ENCODE results near the gene TIMM10B. TPM values are rescaled to one million over a fixed set of nuclear protein-coding genes. Genes with fewer than 3 reads are reported as not detected.
A peak's percentile ranks its signal among the peaks of the same experiment; 100 is the strongest.

Gene TIMM10B
- total RNA-seq, 3 donors from 2014 or later, result 36.9 to 42.4 (median 41.0) TPM

DNA sequence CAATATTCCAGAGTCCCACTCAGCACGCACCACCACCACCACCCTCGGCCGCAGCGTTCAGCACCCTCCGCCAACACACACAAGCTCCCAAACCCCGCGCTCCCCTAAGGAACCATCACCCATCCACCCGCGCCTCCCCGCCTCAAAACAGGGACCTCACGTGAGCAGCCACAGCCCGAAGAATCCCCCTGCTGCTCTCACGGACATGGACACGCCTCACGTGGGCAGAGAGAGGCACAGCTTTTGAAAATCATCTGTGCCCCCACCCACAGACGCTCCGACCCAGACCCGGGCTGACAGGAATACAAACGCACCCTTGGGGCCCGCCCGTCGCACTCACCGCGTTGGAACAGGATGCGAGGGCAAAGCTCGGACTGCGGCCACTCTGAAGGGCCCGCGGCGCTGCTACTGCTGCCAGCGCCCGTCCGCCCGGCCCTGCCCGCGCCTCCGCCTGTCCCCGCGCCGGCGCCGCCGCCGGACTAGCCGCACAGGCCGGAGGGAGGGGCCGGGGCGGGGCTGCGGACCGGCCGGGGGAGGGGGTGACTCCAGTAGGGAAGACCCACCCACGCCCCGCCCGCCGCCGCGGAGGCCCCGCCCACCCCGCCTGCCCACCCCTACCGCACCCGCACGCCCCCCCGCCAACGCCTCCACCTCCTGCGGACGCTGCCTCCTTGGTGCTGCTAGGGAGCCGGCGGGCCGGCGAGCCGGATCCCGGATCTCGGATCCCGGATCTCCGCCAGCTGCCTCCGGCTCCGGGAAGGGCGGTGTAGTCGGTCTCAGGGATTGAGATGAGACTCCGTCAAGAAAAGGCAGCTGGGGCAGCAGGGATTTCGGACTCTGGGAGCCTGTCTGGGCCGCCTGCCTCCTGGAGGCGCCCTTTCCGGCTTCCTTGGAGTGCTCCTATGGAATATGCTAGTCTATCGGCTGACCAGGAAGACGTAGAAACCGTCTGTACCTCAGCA lies 7.6 kb upstream of the TIMM10B start, which contains the start of gene TRIM3:
Gene TRIM3 (minus strand): TSS at position 491 of the 962 bp plus-strand sequence. CDS start 8,246 bp downstream, outside the sequence.
- intact Hi-C loops (cut with DNase I, micrococcal nuclease), result no loop called here
- Histone ChIP-seq H3K9me3 (no peaks in the 10 kb centered on the region), H3K4me1 (ENCODE audit: low read depth) (peaks cover 28% of the 10 kb centered on the region), H3K36me3 (ENCODE audit: low read depth) (peaks cover 5% of the 10 kb centered on the region), H3K4me3 (peak within 1 kb of the TSS; percentile 40)
- DNase-seq, result peak; percentile 96 to 98 (median 97)
- ATAC-seq, result peak; percentile 88
- TF ChIP-seq, protein P1, sequence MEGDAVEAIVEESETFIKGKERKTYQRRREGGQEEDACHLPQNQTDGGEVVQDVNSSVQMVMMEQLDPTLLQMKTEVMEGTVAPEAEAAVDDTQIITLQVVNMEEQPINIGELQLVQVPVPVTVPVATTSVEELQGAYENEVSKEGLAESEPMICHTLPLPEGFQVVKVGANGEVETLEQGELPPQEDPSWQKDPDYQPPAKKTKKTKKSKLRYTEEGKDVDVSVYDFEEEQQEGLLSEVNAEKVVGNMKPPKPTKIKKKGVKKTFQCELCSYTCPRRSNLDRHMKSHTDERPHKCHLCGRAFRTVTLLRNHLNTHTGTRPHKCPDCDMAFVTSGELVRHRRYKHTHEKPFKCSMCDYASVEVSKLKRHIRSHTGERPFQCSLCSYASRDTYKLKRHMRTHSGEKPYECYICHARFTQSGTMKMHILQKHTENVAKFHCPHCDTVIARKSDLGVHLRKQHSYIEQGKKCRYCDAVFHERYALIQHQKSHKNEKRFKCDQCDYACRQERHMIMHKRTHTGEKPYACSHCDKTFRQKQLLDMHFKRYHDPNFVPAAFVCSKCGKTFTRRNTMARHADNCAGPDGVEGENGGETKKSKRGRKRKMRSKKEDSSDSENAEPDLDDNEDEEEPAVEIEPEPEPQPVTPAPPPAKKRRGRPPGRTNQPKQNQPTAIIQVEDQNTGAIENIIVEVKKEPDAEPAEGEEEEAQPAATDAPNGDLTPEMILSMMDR (IDR thresholded peaks at IDR 0.05), result no peak

DNA sequence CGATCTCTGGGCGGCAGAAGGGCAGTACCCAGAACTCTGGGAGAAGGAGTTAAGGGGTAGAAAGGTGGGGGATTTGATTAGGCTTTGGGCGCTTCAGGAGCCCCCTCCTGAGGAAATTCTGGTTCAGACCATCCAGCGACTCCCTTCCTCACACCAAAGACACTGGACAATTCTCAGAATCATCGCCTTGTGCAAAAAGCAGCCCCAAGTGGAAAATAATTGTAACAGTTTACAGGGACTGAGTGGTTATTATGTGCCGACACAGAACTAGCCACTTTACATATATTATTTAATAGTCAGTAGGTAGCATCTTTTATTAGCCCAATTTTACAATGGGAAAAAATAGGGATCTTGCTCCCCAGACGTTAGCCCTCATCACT lies 6.9 kb upstream of the TIMM10B start:
- TF ChIP-seq, protein P1 (IDR thresholded peaks at IDR 0.05), result no peak
- intact Hi-C loops (cut with DNase I, micrococcal nuclease), result no loop called here
- Histone ChIP-seq H3K4me1 (ENCODE audit: low read depth) (peaks cover 25% of the 10 kb centered on the region), H3K9me3 (no peaks in the 10 kb centered on the region), H3K36me3 (ENCODE audit: low read depth) (peaks cover 5% of the 10 kb centered on the region), H3K4me3 (no peak overlapping the region)
- no peak for ATAC-seq
- DNase-seq, result no peak

DNA sequence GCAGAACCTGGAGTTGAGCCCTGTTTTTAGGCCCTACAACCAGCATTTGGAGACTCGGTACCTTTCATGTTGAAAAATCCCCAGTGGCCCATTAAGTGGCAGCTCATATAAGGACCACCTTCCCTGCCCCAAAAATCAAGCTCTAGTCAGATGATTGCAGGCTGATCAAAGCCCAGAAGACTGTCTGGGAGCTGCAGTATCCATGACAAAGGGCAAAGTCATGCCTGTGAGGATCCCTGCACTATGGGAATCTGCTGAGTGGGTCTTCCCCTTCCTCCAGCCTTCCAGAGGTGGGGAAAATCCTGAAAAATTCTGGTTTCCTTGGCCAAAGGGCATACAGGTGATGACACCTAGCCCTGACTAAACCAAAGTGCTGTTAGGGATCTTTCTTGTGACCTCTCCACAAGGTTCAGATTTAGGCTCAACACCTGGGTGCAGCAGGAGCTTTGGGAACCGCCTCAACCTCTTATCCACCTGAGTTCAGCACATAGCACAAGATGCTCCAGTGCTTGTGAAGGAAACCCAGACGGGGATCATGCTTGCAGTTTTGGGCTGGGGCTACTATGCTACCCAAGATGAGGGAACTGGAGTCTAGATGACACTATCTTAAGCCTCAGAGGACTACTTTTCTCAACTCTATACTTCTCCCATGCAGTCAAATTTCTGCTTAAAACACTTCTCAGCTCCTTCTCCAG lies 6.3 kb upstream of the TIMM10B start:
- Histone ChIP-seq H3K9me3 (no peaks in the 10 kb centered on the region), H3K4me3 (no peak overlapping the region), H3K36me3 (ENCODE audit: low read depth) (peaks cover 5% of the 10 kb centered on the region), H3K4me1 (ENCODE audit: low read depth) (peaks cover 25% of the 10 kb centered on the region)
- intact Hi-C loops (cut with DNase I, micrococcal nuclease), result no loop called here
- TF ChIP-seq, protein P1 (IDR thresholded peaks at IDR 0.05), result no peak
- peak in 1 of 3 donors; percentile 17 for DNase-seq
- no peak for ATAC-seq

DNA sequence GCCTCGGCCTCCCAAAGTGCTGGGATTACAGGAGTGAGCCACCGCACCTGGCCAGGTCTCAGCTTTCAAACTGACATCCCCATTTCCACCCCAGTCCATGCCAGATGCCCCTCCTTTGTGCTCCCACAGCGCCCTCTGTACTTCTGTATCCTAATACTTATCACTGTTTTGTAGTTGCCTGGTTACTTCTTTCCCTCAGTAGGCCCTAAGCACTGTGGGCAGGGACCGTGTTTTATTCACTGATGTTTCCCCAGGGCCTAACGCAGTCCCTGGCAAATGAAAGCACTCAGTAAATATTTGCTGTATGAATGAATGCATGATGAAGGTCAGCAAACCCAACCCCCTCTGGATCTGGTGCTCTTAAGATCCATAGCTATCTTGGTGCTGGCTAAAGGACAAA lies 5.4 kb upstream of the TIMM10B start:
- H3K4me3 ChIP-seq, result no peak overlapping the region
- H3K4me1 ChIP-seq (ENCODE audit: low read depth), result peaks cover 30% of the 10 kb centered on the region
- H3K9me3 ChIP-seq, result no peaks in the 10 kb centered on the region
- TF ChIP-seq, protein P1 (IDR thresholded peaks at IDR 0.05), result no peak
- DNase-seq (peak in 1 of 3 donors; percentile 23), ATAC-seq (peak; percentile 3)
- peaks cover 5% of the 10 kb centered on the region for H3K36me3 ChIP-seq (ENCODE audit: low read depth)
- intact Hi-C loops (cut with DNase I, micrococcal nuclease), result no loop called here

DNA sequence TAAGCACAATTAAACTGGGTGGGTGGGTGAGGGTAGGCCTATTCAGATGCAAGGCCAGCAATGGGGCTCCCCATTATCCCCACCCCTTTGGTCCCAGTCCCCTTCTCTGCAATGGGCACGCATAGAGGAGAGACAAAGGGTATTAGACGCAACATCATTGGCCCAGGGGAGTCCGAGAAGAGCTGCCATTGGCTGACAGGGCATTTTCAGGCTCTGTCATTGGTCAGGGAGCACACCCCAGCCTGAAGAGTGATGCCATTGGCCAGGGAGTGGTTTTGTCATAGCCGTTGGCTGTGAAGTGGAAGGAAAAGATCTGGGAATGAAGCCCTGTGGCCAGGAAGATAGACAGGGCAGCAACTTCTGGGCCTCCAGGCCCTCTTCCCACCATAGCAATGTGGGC lies 4.7 kb upstream of the TIMM10B start:
- intact Hi-C loops (cut with DNase I, micrococcal nuclease), result no loop called here
- H3K4me1 ChIP-seq (ENCODE audit: low read depth), result peaks cover 30% of the 10 kb centered on the region
- TF ChIP-seq, protein P1 (IDR thresholded peaks at IDR 0.05), result no peak

More for the DNA sequence above, 4.7 kb upstream of the TIMM10B start:
- H3K36me3 ChIP-seq (ENCODE audit: low read depth), result peaks cover 5% of the 10 kb centered on the region
- no peak for DNase-seq
- H3K4me3 ChIP-seq, result no peak overlapping the region
- no peak for ATAC-seq
- no peaks in the 10 kb centered on the region for H3K9me3 ChIP-seq
